GM06990 (cell line): ENCODE measurements around the gene MLPH.

Source experiments
- DNase-seq: peaks from one replicate; pipeline ENCODE4 v3.0.0-alpha.2; 2011; ENCODE audit not compliant: insufficient read length; ENCODE audit errors: extremely low read depth
- H3K27me3 ChIP-seq: replicated peaks from 2 replicates; pipeline ENCODE4 v1.6.0; 2011; ENCODE audit warnings: low read length; ENCODE audit not compliant: control insufficient read depth, insufficient read depth
- H3K36me3 ChIP-seq: 2 replicates; pipeline ENCODE4 v1.5.1; 2011; ENCODE audit warnings: low read length; ENCODE audit not compliant: control insufficient read depth, insufficient read depth
- H3K4me3 ChIP-seq: replicated peaks from 2 replicates; pipeline ENCODE4 v1.5.1; 2011; ENCODE audit warnings: low read depth, mild to moderate bottlenecking, control low read depth, low read length
- CTCF ChIP-seq: IDR thresholded peaks from 2 replicates; pipeline ENCODE4 v1.5.1; 2011; ENCODE audit warnings: low read length, control low read depth, mild to moderate bottlenecking, inconsistent platforms; ENCODE audit not compliant: insufficient read depth, poor library complexity, severe bottlenecking

Gene MLPH

GRCh38 chr2:237486819-237487448, at the start of gene MLPH:
Gene MLPH (plus strand): TSS chr2:237487251. CDS start chr2:237493427, 6,176 bp downstream.
- H3K4me3 ChIP-seq: no peak within 1 kb of the TSS

GRCh38 chr2:237437566-237437965, 49.5 kb upstream of the MLPH start:
- Histone ChIP-seq H3K36me3 (no peaks in the 10 kb centered on the region), H3K4me3 (no peak overlapping the region), H3K27me3 (no peaks in the 10 kb centered on the region; the same call in 1 of the 2 replicates)
- TF ChIP-seq CTCF: no peak
- DNase-seq: no peak

More at GRCh38 chr2:237486819-237487448, at the start of gene MLPH:
- TF ChIP-seq CTCF: no peak
- no peaks in the 10 kb centered on the region for H3K36me3 ChIP-seq
- H3K27me3 ChIP-seq: peaks cover 2% of the 10 kb centered on the region; the same call in 1 of the 2 replicates
- DNase-seq: no peak

GRCh38 chr2:237438080-237438940, 48.7 kb upstream of the MLPH start:
- Histone ChIP-seq H3K27me3 (no peaks in the 10 kb centered on the region; the same call in 1 of the 2 replicates), H3K36me3 (no peaks in the 10 kb centered on the region), H3K4me3 (no peak overlapping the region)
- DNase-seq: no peak
- TF ChIP-seq CTCF: no peak

GRCh38 chr2:237440819-237441281, 46.2 kb upstream of the MLPH start:
- no peak for TF ChIP-seq CTCF
- DNase-seq: no peak
- Histone ChIP-seq H3K27me3 (no peaks in the 10 kb centered on the region), H3K36me3 (no peaks in the 10 kb centered on the region), H3K4me3 (no peak overlapping the region)

GRCh38 chr2:237441605-237442274, 45.3 kb upstream of the MLPH start:
- H3K27me3 ChIP-seq: no peaks in the 10 kb centered on the region
- H3K36me3 ChIP-seq: no peaks in the 10 kb centered on the region
- no peak for TF ChIP-seq CTCF
- no peak overlapping the region for H3K4me3 ChIP-seq
- DNase-seq: no peak
